Left ventricle myocardium inferior (tissue), 1 donor: ENCODE measurements around the gene WDR90. TPM values are rescaled to one million over a fixed set of nuclear protein-coding genes. Genes with fewer than 3 reads are reported as not detected.
A peak's percentile ranks its signal among the peaks of the same experiment; 100 is the strongest.

ENCODE experiments used
- DNase-seq: peaks from one replicate; pipeline ENCODE4 v3.0.0-alpha.2; 2020
- H3K27ac ChIP-seq: fragments of 200-600 bp; replicated peaks from 2 replicates; pipeline ENCODE4 v1.8.0; 2021
- H3K27me3 ChIP-seq: fragments of 200-600 bp; 2 replicates; pipeline ENCODE4 v1.8.0; 2021; ENCODE audit warnings: low read depth
- H3K36me3 ChIP-seq: fragments of 200-600 bp; 2 replicates; pipeline ENCODE4 v1.8.0; 2021
- H3K4me1 ChIP-seq: fragments of 200-600 bp; 2 replicates; pipeline ENCODE4 v1.8.0; 2021
- H3K4me3 ChIP-seq: fragments of 200-600 bp; 2 replicates; pipeline ENCODE4 v1.8.0; 2021; ENCODE audit warnings: mild to moderate bottlenecking, moderate library complexity
- H3K9me3 ChIP-seq: fragments of 200-600 bp; replicated peaks from 2 replicates; pipeline ENCODE4 v1.8.0; 2021
- intact Hi-C: fragments of 100-400 bp; cut with micrococcal nuclease; formaldehyde crosslinking; loops from one replicate; pipeline ENCODE4 v1.11.0; 2022
- total RNA-seq: library from RNA; stranded (reverse); fragmentation: NEBNext Ultra II Directional; extraction: Animal tissue kit (Norgen Biotek cat#: 25700); gene quantifications from one replicate; pipeline ENCODE4 v1.2.1, GENCODE V29; 2021
- TF ChIP-seq, protein P1 (sequence below): fragments of 200-600 bp; IDR thresholded peaks from 2 replicates; pipeline ENCODE4 v1.8.0; 2021; ENCODE audit warnings: antibody characterized with exemption, mild to moderate bottlenecking, borderline replicate concordance
- donor health status: DM: no; HTN: yes; CAD: no; lungs with severe emphysema.

The WDR90 gene
- total RNA-seq, 1 donor from 2014 or later: 9.2 TPM

- Histone ChIP-seq H3K27ac (no peak overlapping the region), H3K27me3 (no peaks in the 10 kb centered on the region), H3K4me1 (peaks cover 26% of the 10 kb centered on the region), H3K9me3 (no peaks in the 10 kb centered on the region), H3K36me3 (peaks cover 34% of the 10 kb centered on the region), H3K4me3 (no peak overlapping the region)
- DNase-seq: no peak
- TF ChIP-seq, protein P1, sequence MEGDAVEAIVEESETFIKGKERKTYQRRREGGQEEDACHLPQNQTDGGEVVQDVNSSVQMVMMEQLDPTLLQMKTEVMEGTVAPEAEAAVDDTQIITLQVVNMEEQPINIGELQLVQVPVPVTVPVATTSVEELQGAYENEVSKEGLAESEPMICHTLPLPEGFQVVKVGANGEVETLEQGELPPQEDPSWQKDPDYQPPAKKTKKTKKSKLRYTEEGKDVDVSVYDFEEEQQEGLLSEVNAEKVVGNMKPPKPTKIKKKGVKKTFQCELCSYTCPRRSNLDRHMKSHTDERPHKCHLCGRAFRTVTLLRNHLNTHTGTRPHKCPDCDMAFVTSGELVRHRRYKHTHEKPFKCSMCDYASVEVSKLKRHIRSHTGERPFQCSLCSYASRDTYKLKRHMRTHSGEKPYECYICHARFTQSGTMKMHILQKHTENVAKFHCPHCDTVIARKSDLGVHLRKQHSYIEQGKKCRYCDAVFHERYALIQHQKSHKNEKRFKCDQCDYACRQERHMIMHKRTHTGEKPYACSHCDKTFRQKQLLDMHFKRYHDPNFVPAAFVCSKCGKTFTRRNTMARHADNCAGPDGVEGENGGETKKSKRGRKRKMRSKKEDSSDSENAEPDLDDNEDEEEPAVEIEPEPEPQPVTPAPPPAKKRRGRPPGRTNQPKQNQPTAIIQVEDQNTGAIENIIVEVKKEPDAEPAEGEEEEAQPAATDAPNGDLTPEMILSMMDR: no peak
- intact Hi-C loops: no loop called here
Observed at GRCh38 chr16:627454-628239, 21.5 kb upstream of the WDR90 start.

DNA sequence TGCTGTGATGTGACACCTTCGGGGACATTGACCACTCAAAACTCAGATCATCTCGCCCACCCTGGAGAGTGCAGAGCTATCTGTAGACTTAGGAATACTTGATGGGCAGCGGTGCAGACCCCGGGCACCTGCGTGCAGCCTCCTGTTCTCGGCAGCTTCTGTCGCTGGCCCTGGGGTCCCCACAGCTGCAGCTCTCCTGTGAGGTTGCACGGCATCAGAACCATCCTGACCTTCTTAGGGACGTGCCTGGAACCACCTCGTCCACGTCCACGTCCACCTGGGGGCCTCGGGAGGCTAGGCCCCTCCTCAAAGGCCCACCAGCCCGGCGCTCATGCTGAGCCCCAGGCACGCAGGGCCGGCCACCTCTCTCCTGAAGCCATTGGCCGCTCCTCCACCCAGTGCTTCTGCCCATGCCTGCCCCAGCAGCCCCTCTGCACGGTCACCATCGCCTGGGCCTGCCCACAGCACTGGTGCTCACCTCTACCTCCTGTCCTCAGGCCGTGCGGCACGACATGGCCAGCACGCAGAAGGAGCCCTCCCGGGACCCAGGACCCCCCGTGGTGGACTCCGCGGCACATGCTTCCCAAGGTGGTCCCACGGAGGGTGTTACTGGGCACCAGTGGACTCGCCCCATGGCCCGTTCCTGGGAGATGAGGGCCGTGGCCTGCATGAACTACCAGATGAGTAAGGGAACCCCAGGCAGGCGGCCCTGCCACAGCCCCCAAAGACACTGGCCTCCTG, 20.7 kb upstream of the WDR90 start:
- Histone ChIP-seq H3K4me3 (no peak overlapping the region), H3K36me3 (peaks cover 43% of the 10 kb centered on the region), H3K9me3 (no peaks in the 10 kb centered on the region), H3K27me3 (no peaks in the 10 kb centered on the region), H3K27ac (no peak overlapping the region), H3K4me1 (peaks cover 26% of the 10 kb centered on the region)
- DNase-seq: no peak
- TF ChIP-seq, protein P1: no peak
- intact Hi-C loops: no loop called here

DNA sequence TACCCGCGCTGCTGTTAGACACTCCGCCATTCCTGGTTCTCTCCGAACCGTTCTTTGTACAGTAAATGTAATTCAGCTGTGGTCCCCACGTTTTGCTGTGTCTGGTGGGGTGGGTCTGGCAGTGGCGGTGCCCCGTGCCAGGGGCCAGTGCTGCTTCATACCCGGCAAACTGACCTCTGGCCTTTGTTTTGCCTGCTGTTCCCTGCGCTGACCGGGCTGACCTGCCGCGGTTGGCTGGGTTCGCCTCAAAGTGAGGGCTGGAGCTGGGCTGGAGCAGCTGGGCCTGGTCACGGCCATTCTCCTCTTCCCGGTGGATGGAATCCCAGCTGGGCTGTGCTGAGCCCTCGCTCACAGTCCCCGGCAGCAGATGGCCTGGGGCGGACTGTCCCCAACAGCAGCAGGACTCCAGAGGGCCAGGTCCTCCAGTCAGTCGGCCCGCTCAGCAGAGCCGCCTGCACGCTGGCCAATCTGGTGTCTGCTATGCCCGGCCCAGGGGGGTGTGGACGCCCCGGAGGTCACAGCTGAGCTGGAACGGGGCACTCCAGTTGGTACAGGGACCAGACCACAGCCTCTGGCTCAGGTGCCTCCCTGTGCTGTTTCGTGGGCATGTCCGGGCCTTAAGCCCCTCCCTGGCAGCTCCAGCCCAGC, 19.9 kb upstream of the WDR90 start:
- H3K4me1 ChIP-seq: peaks cover 26% of the 10 kb centered on the region
- DNase-seq: no peak
- TF ChIP-seq, protein P1: no peak
- no peaks in the 10 kb centered on the region for H3K27me3 ChIP-seq
- H3K9me3 ChIP-seq: no peaks in the 10 kb centered on the region
- peak overlapping the region; percentile 46 for H3K27ac ChIP-seq
- peaks cover 51% of the 10 kb centered on the region for H3K36me3 ChIP-seq
- intact Hi-C loops: no loop called here
- H3K4me3 ChIP-seq: no peak overlapping the region

DNA sequence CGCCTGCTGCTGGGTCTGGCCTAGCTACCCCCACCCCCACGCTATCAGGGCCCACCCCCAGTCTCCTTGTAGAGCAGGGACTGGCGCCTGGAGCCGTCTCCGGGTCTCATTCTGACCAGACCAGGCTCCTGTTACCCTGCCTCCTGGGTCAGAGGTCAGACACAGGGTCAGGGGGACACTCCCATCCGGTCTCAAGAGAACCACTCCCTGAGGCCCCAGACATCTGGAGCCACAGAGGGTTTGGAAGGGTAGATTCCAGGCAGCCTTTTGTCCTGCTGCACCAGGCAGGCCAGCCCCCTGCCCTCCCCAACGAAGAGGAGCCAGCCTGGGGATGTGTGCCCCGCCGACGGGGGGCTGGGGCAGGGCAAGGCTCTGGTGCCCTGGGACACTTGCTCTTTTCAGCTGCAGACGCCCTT, 19.3 kb upstream of the WDR90 start:
- peak overlapping the region; percentile 46 for H3K27ac ChIP-seq
- peaks cover 27% of the 10 kb centered on the region for H3K4me1 ChIP-seq
- H3K9me3 ChIP-seq: no peaks in the 10 kb centered on the region
- no peak overlapping the region for H3K4me3 ChIP-seq
- peaks cover 54% of the 10 kb centered on the region for H3K36me3 ChIP-seq
- TF ChIP-seq, protein P1: no peak
- no peaks in the 10 kb centered on the region for H3K27me3 ChIP-seq
- no peak for DNase-seq
- intact Hi-C loops: no loop called here

DNA sequence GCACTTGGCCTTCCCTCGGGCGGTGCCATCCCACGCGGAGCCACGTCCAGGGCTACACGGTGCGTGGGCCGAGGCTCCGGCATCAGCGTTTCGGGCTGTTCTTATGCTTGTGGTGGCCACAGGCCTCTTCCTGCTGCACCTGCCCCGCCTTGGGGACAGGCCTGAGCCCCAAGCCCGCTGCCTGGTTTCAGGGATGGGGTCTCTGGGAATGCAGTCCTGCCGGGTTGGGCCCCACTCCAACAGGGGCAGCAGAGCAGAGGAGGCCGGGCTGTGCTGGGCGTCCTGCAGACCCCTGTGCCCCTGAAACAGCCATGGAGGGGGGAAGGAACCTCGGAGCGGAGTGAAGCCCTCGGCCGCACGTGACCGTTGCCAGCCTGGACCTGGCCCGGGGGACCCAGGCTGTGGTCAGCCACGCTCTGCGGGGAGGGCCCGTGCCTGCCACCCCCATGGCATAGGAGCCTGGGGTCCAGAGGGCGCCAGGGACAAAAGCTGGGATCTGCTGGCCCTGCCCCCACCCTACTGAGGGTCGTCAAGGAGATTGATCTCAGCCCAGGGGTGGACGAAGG, 18.8 kb upstream of the WDR90 start:
- Histone ChIP-seq H3K4me3 (no peak overlapping the region), H3K4me1 (peaks cover 32% of the 10 kb centered on the region), H3K27me3 (no peaks in the 10 kb centered on the region), H3K27ac (peak overlapping the region; percentile 46), H3K9me3 (no peaks in the 10 kb centered on the region), H3K36me3 (peaks cover 54% of the 10 kb centered on the region)
- intact Hi-C loops: no loop called here
- TF ChIP-seq, protein P1: no peak
- no peak for DNase-seq
